SKM-1 (cell line): Measurements from ENCODE around the gene GABRB3.

Source experiments
- DNase-seq: peaks from one replicate; lab custom pipeline; 2025; ENCODE audit not compliant: unreplicated experiment; lab: John Stamatoyannopoulos, UW

The GABRB3 gene

DNA sequence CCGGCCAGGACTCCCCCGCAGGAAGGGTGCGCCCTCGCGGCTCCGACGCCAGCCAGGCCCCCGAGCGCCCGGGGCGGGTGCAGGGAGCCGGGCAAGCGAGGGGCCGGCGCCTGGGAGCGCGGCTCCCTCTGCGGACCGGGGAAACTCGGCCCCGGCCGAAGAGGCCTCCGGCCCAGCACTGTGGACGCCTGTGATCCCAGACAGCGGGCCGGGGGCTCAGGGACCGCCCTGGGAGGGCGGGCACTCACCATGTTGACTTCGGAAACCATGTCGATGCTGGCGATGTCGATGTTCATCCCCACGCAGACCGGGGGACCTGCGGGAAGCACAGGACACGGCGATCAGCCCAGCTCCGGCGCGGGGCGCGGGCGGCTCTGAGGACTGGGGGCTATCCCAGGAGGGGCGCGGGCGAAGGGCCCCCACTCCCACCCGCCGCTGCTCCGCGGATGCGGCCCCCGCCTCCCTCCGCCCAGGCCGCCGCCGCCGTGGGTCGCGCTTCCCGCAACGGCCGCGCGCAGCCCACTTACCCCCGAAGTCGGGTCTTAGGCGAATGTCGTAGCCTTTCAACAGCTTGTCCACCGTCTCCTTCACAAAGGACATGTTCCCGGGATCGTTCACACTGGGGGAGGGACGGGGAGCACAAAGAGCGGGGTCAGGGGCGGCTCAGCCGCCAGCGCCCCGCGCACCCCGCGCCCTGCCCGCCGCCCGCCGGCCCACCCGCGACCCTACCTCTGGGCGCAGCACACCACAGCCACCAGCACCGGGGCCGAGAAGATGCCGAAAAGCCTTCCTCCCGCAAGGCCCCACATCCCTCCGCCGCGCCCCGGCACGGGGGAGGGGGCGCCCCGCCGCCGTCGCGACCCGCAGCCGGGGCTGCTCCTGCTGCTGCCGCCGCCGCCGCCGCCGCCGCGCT is at the start of gene GABRB3:
Gene GABRB3, minus strand, starts transcription at position 913 of the 913 bp plus-strand sequence.
- no peak for DNase-seq

DNA sequence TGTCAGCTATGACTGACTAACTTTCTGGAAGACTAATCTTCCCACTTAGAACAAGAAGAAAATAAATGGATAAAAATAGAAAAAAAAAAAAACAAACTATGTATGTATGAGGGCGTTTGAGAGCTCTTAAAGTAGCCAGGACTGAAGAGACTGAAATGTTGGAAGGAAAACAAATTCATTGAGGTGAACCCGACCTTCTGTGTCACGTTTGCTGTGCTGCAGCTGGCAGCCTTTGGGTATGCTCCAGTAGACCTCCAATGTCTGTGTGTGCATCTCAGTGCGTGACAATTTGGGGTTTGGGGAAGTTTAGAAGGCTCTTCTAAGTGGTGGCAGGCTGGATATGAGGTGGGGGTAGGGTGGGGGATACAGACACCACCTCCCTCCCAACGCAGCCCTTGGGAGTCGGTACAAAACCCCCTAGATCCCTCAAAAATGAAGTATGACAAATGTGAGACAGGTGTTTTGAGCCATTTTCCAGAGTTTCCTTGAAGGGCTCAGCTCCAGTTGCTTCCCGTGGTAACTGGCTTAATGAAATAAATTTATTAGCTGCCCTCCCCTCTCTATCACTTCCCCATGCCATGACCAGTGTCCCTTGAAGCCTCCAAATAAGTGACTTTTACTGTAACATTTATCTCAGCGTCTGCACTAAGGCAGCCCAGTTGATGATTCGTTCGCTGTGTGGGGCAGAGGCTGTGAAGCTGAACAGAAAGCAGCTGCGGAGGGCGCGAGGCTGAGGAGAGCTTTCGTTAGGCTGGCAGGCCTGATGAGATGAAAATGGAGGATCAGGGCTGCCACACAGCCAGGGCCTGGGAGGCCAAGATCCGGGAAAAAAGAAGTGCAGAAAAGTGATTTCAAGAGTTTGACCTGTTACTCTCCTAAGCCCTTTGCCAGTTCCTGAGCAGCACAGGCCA is 34.9 kb upstream of the GABRB3 start:
- no peak for DNase-seq

DNA sequence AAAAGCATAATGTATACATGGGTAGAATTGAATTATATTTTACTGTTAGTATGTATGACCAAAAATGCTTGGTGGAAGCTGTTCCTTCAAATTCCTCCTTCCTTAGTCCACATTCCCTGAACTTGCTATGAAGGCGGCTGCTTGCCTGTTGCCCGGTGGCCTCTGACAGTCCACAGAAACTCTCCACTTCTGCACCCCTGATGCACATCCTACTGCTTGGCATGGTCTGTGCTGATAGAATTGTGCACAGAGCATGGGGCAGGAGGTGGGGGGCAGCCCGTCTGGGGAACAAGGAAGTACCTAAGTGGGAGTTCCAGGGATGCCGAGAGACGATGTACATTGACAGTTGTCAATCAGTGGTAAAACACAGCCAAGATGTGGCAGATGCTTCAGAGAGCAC is 33.7 kb upstream of the GABRB3 start:
- no peak for DNase-seq

DNA sequence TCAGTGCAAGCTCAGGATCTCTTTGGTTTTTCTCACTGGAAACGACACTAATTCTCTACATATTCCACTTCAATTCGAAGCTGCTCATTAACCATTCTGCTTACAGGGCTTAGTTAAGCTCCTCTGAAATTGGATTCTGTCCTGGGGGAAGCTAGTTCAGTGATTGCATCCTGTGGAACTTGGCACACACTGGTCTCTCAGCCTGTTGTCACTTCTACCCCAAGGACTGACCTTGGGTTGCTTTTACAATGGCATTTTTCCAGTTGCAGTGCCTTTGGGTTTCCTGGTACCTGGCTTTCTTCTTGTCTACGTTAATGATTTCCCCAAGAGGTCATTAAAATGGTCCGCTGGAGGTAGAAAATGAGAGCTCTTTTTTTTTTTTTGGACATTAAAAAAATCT is 33.3 kb upstream of the GABRB3 start:
- no peak for DNase-seq

DNA sequence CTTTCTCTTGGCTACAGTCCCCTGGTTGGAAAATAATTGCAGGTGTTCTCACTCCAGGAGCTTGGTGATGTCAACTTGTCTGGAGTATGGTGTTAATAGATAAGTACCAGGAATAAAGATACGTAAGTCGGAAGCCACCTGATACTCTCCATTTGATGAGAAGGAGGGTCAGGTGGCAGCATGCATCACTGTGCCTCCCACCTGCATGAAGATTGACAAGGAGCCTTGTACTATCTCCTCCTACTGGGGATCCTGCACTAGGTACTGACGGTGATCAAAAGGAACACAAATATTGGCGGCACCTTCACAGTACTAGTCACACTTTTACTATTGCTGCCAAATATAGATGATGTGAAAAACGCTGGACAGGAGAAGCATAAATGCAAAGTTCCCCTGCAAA is 32.6 kb upstream of the GABRB3 start:
- DNase-seq: no peak

DNA sequence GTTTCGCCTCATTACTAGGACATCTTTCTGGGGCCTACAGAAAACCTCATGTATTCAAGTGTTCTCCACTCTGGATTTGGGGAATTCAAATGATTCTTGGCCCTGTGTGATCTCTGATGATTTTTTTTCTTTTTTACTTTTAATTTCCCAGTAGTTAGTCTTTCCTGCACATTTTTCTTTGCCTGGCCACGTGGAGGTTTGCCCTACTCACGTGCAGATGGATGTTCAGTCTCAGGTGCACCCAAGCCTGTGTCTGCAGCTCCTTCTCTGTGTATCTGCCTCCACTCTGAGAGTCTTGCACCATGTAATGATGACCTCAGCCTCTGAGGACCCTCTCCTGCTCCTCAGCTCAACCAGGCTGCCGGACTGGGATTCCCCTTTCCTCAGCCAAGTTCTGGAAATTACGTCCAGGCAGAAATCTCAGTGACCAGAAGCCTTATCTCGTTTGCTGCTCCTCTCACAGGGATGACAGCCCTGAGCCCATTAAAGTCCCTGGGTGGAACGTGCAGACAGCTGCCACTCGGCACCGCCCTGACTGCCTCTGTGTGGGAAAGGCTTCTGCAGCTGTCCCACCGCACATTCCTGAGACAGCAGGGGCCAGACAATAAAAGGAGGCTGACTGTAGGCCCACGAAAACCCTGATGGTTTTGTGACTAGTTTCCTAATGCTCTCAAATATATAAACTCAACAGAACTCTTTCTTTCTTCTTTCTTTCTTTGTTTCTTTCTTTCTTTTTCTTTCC is 31.4 kb upstream of the GABRB3 start:
- DNase-seq: no peak

DNA sequence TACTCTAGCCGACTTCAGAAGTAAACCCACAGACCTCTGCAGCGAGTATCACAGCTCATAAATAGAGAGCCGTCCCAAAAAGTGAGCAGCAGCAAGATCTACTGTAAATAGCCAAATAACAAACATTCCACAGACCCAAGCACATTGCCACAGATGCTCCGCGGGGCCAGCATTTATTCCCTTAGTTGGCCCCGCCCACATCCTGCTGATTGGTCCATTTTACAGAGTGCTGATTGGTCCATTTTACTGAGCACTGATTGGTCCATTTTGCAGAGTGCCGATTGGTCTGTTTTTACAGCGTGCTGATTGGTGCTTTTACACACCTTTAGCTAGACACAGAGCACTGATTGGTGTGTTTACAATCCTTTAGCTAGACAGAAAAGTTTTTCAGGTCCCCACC is 17.3 kb upstream of the GABRB3 start:
- DNase-seq: no peak

DNA sequence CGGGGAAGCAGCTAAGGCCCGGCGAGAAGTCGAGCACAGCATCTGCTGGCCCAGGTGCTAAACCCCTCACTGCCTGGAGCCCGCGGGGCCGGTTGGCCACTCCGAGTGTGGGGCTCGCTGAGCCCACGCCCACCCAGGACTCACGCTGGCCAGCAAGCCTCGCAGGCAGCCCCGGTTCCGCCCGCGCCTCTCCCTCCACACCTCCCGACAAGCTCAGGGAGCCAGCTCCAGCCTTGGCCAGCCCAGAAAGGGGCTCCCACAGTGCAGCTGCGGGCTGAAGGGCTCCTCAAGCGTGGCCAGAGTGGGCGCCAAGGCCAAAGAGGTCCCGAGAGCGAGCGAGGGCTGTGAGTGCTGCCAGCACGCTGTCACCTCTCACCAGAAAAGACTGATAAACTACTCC is 8.9 kb upstream of the GABRB3 start:
- no peak for DNase-seq

DNA sequence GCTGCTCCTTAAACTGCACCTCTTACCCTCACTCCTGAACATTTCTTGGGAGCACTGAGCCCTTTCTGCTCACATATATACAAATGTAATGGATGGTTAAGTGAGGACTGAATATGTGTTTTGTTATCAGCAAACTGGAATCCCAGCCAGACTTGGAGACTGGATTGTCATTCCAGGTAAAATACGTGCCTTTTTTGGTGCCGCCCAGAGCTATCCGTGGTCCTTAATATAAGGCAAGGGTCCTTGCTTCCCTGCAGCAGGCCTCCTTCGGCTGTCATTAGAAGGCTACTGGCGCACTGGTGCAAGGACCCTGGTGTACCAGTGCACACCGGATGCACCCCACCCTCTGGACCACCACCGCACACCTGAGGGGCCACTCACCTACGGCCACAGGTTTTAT is 1.1 kb upstream of the GABRB3 start:
- DNase-seq: no peak

DNA sequence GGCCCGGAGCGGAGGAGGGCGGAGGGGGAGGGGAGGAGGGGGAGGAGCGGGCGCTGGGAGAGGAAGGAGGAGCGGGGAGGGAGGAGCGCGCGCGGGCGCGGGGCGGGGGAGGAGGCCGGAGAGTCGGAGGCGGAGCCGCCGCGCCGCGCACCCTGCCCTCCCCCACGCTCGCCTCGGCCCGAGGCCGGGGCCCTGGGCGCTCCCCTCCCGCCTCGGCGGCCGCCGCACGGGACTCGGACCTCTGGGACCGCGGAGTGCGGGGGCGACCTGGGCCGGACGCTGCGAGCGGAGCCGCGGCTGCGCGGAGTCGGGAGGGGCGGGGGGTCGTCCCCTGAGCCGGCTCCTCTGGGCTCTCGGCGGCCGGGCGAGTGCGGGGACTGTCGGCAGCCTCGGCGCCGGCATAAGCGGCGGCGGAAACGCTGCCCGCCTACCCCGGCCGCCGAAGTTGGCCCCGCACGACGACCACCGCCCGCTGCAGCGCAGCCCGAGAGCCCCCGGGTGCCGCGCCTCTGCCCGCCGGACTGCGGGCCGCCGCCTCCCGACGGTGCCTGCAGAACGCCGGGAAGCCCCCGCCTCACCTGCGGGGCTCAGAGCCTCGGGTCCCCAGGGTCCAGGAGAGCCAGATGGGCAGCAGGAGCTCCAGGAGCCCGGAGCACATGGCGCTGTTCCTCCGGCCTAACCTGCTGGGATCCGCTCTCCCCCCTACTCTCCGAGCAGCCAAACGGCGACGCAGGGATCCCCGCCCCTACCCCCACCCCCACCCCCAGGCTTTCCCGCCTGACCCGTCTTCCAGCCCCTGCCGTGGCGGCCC is 406 bp upstream of the GABRB3 start:
- DNase-seq: no peak

DNA sequence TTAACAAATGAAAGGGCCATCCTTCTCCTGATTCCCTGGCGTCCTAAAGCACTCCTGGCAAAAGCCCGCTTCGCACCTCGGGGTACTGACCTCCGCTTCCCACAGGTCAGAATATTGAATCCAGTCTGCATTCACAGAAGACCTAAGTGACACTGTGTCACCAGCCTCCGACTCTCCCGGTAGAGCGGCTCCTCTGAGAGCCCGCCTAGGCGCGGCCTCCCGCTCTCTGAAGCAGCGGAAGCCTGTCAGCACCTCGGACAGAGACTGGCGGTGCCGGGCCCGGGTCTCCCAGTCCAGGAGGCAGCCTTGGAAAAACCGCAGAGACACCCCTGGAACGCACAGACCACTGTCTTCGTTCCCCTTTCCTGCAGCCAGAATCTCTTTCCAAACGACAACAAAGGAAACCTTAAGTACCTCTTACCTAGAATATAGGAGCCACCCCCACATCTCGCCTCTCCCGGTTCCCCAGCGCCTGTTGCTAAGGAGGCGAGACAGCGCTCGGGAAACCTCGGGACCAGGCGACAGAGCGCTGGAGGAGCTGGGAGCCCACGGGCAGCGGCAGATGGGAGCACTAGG is 1.2 kb downstream of the GABRB3 start:
- DNase-seq: no peak

DNA sequence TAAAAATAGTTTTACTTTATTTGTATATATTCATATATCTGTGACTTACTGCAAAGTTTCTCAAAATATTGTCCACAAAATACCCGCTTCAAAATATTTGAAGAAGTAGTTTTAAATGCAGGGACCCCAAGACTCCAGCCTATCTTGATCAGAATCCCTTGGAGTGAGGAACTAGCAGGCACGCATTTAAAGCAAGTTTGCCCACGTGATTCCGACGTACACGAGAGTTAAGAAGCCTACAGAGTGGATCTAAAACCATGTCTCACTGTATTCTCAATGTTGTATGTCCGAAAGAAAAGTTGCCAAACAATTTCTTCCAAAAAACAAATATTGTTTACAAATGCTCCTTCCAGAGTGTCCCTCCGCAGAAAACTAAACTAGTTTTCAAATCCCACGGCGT is 1.7 kb downstream of the GABRB3 start:
- no peak for DNase-seq

DNA sequence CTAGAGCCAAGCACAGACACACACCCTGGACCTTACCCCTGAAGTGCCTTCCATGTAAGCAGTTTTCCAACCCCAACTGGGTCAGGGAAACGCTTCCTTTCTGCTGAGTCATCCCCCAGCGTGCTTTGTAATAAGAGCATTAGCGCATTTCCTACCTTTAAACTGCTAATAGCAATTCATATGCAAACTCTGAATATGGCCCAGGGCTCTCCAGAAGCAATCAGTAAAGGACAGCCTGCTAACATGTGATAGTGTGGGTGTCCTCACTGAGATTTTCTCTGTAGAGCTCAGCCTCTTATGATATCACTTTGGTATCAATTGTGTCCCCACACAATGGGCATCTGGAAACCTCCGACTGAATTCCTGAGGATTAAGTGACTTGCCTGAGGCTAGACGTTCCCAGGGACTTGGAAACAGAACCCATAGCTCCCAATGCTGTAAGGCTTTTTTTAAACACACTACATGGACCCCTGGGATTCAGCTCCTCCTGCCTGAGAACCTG is 5.6 kb downstream of the GABRB3 start:
- DNase-seq: no peak

DNA sequence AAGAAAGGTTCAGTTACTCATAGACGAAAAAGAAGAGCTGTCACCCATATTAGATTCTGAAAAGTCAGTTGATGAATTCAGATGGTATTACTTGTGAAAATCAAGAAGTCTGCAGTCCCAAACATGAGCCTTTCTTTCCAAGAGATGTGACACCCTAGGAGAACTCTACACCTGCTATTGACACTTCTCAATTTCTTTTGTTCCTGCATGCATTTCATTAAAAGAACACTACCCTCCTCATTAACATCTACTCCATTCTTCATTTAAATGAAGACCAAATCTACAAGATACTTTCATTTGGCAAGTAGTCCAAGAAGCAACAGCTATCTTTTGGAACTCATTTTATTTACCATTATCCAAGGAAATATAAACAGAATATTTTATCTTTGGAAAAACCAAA is 6.6 kb downstream of the GABRB3 start:
- no peak for DNase-seq

DNA sequence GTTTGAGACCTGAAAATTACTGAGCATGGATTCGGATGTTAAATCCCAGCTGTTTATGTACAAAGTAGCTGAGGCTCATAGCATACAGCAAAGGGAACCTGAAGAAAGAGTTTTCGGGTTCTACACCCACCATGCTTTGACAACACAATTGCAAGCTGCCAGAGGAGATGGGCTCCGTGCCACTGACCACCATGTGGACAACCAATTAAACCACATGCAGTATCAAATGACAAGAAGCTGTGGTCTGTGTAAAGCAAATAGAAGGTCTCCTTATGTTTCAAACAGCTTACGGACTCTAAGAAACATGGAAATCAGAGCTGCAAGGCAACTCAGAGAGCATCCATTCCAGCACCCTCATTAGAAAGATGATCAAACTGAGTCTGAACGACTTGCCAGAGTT is 12.9 kb downstream of the GABRB3 start:
- no peak for DNase-seq

DNA sequence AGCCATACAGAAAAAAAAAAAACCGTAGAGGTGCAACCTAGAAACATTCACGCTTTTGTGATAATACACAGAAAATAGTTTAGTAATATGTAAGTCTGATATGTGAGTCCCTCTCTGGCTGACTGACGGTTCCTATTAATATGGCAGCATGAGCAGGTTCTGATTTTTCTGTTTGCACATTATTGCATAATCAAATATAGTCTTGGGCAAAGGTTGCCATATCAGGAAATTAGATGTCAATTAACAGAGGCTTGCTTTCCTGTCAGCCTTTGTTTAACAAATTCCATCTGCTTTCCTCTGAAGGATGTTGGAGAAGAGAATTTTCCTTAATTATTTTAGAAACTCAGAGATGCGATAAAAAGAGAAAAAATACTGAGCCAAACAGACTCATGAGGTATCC is 14.8 kb downstream of the GABRB3 start:
- DNase-seq: no peak

DNA sequence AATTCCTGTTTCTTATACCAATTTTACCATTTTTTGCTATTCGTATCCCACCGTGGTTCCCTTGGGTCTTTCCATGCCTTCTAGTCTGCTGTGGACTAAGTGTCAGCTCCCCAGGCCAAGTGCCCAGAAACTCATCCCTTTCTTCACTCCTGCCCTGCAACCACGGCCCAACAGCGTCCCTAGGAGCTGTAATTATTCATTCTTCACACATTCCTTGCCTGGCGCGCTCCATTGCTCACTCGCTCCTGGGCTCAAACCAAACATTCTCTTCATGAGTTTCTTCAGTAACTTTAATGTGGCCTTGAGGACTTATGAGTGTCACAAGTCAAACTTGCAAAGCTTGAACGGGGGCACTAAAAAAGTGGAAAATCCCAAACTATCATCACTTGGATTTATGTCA is 15.7 kb downstream of the GABRB3 start:
- DNase-seq: no peak

DNA sequence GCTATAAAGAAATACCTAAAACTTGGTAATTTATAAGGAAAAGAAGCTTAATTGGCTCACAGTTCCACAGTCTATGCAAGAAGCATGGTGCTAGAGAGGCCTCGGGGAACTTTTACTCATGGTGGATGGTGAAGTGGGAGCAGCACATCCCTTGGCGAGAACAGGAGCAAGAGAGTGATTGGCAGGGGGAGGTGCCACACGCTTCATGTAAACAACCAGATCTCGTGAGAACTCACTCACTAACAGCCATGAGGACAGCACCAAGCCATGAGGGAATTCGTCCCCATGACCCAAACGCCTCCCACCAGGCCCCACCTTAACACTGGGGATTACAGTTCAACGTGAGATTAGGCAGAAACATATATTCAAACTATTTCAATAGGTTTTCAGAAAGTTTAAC is 28.0 kb downstream of the GABRB3 start:
- no peak for DNase-seq

DNA sequence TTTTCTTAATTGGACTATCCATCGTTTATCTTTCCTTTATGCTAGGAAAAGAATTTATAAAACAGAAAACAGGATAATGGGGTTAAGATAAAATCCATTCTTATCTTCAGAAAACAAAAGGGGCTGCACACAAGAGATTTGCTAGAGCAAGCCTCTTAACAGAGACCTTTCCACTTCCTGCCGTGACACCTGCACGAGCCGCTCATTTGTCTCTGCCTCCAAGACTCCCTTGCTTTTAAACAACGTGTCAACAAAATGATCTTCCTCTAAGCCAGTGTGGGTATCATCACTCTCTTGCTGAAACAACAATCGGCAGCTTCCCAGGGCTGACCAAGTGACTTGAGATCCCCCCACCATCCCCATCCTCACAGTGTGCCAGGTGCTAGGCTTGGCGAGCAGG is 33.1 kb downstream of the GABRB3 start:
- DNase-seq: no peak

DNA sequence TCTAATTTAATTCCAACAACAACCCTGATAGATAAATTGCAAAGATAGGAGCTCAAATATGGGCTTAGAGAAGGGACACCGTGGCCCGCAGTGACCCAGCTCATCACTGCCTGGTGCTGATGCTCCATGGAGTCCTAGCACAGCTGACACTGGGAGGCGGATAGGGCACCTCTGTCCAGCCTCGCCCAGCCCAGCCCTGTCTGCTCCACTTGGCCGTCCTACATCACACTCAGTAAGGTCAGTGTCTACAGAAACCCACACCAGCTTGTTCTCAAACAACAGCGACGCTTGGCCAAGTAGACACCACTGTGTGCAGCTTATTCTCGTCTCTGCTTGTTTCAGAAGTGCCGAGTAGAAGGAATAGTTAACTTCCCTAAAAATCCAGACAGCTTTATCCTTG is 33.9 kb downstream of the GABRB3 start:
- no peak for DNase-seq
